GM23338 (cell line): Measurements from ENCODE around the gene UQCRC1. TPM values are rescaled to one million over a fixed set of nuclear protein-coding genes. Genes with fewer than 3 reads are reported as not detected.

ENCODE experiments used
- ATAC-seq: fragments of 200-7000 bp; cut with Tn5 transposase; 3 replicates; pipeline ENCODE4 v1.9.1; 2020
- DNase-seq: peaks from one replicate; pipeline ENCODE4 v3.0.0-alpha.2; 2015; ENCODE audit warnings: low spot score
- H2AFZ ChIP-seq: fragments of 200-600 bp; sonication (generic); 2 replicates; pipeline ENCODE4 v1.8.0; 2016; ENCODE audit warnings: antibody characterized with exemption, mild to moderate bottlenecking, moderate library complexity
- H3F3A ChIP-seq: fragments of 200-600 bp; sonication (generic); replicated peaks from 2 replicates; pipeline ENCODE4 v1.8.0; 2017; ENCODE audit warnings: antibody characterized with exemption, mixed run types, low read depth
- H3K27ac ChIP-seq: fragments of 200-600 bp; sonication (generic); 2 replicates; pipeline ENCODE4 v1.6.1; 2016; ENCODE audit warnings: low read depth
- H3K27me3 ChIP-seq: fragments of 200-600 bp; sonication (generic); 2 replicates; pipeline ENCODE4 v1.8.0; 2016; ENCODE audit warnings: mild to moderate bottlenecking, mixed run types, moderate library complexity; ENCODE audit not compliant: insufficient read depth
- H3K36me3 ChIP-seq: fragments of 200-600 bp; sonication (generic); 2 replicates; pipeline ENCODE4 v1.8.0; 2016; ENCODE audit warnings: mild to moderate bottlenecking; ENCODE audit not compliant: insufficient read depth
- H3K4me1 ChIP-seq: fragments of 200-600 bp; sonication (generic); 2 replicates; pipeline ENCODE4 v1.8.0; 2016; ENCODE audit warnings: mild to moderate bottlenecking, moderate library complexity; ENCODE audit not compliant: insufficient read depth
- H3K4me2 ChIP-seq: fragments of 200-600 bp; sonication (generic); 2 replicates; pipeline ENCODE4 v1.7.1; 2017; ENCODE audit warnings: mixed run types
- H3K4me3 ChIP-seq: fragments of 200-600 bp; sonication (generic); 2 replicates; pipeline ENCODE4 v1.6.1; 2016; ENCODE audit warnings: mixed run types
- H3K79me2 ChIP-seq: fragments of 200-600 bp; sonication (generic); replicated peaks from 2 replicates; pipeline ENCODE4 v1.8.0; 2017; ENCODE audit warnings: mild to moderate bottlenecking; ENCODE audit not compliant: insufficient read depth
- H3K9me2 ChIP-seq: fragments of 200-600 bp; sonication (generic); 2 replicates; pipeline ENCODE4 v1.8.0; 2017; ENCODE audit not compliant: insufficient read depth
- H4K20me1 ChIP-seq: fragments of 200-600 bp; sonication (generic); replicated peaks from 2 replicates; pipeline ENCODE4 v1.8.0; 2017; ENCODE audit warnings: mild to moderate bottlenecking; ENCODE audit not compliant: insufficient read depth
- H3K27ac Mint-ChIP-seq: 2 replicates; pipeline ENCODE4 v1.8.0; 2020; ENCODE audit warnings: inconsistent platforms, mild to moderate bottlenecking, moderate library complexity, mixed read lengths
- H3K27me3 Mint-ChIP-seq: 3 replicates; pipeline ENCODE4 v1.8.0; 2022; ENCODE audit warnings: low read depth, mild to moderate bottlenecking, moderate library complexity, mixed read lengths, inconsistent platforms; ENCODE audit not compliant: insufficient read depth, poor library complexity
- H3K36me3 Mint-ChIP-seq: 3 replicates; pipeline ENCODE4 v1.8.0; 2021; ENCODE audit warnings: low read depth, mild to moderate bottlenecking, inconsistent platforms, moderate library complexity, mixed read lengths
- H3K4me1 Mint-ChIP-seq: 3 replicates; pipeline ENCODE4 v1.8.0; 2020; ENCODE audit warnings: mild to moderate bottlenecking, inconsistent platforms, mixed read lengths
- H3K4me3 Mint-ChIP-seq: 3 replicates; pipeline ENCODE4 v1.8.0; 2021; ENCODE audit warnings: moderate library complexity, mild to moderate bottlenecking, inconsistent platforms, mixed read lengths
- H3K9me3 Mint-ChIP-seq: 3 replicates; pipeline ENCODE4 v1.8.0; 2020; ENCODE audit warnings: moderate library complexity, mild to moderate bottlenecking, inconsistent platforms, mixed read lengths
- CREB1 ChIP-seq: fragments of 250-450 bp; sonication (Bioruptor Pico); IDR thresholded peaks from 2 replicates; pipeline ENCODE4 v1.5.0; 2020; ENCODE audit warnings: low read depth, mild to moderate bottlenecking, moderate library complexity
- ETS1 ChIP-seq: IDR thresholded peaks from 2 replicates; pipeline ENCODE4 v1.6.1; 2016; ENCODE audit warnings: antibody characterized with exemption
- EZH2 ChIP-seq: fragments of 200-600 bp; sonication (generic); IDR thresholded peaks from one replicate; pipeline ENCODE4 v1.8.0; 2017; ENCODE audit warnings: antibody characterized with exemption, mild to moderate bottlenecking, low read depth; ENCODE audit not compliant: unreplicated experiment
- EZH2phosphoT487 ChIP-seq: fragments of 200-600 bp; sonication (generic); IDR thresholded peaks from one replicate; pipeline ENCODE4 v1.8.1; 2018; ENCODE audit warnings: antibody characterized with exemption; ENCODE audit not compliant: unreplicated experiment
- NANOG ChIP-seq: IDR thresholded peaks from 2 replicates; pipeline ENCODE4 v1.6.1; 2016; ENCODE audit warnings: antibody characterized with exemption, borderline replicate concordance
- POLR2AphosphoS5 ChIP-seq: IDR thresholded peaks from 2 replicates; pipeline ENCODE4 v1.6.1; 2016; ENCODE audit warnings: antibody characterized with exemption, low read depth
- REST ChIP-seq: IDR thresholded peaks from one replicate; pipeline ENCODE4 v1.6.1; 2018; ENCODE audit warnings: antibody characterized with exemption; ENCODE audit not compliant: unreplicated experiment
- STAT1 ChIP-seq: IDR thresholded peaks from one replicate; pipeline ENCODE4 v1.6.1; 2016; ENCODE audit warnings: antibody characterized with exemption; ENCODE audit not compliant: unreplicated experiment
- ZNF114 ChIP-seq: fragments of 250-450 bp; sonication (Bioruptor Pico); IDR thresholded peaks from 2 replicates; pipeline ENCODE4 v1.5.0; 2020; ENCODE audit warnings: mild to moderate bottlenecking, moderate library complexity
- ZNF331 ChIP-seq: fragments of 250-450 bp; sonication (Bioruptor Pico); IDR thresholded peaks from 2 replicates; pipeline ENCODE4 v1.5.0; 2020; ENCODE audit warnings: low read depth, mild to moderate bottlenecking, moderate library complexity
- polyA plus RNA-seq: library from polyadenylated mRNA; unstranded; fragments of >200 nt; fragmentation: Nextera tagmentation; extraction: Ambion mirVana; gene quantifications from 2 replicates; pipeline ENCODE4 v1.2.1, GENCODE V29; 2016
- total RNA-seq: library from RNA; depleted of rRNA; stranded (reverse); fragments of >200 nt; shearing (Covaris generic); gene quantifications from 2 replicates; pipeline ENCODE4 v1.2.3, GENCODE V29; 2014
- TF ChIP-seq, protein P1 (sequence below), 2 experiments: fragments of 200-600 bp in 1 of 2; sonication (generic) in 1 of 2; conservative IDR thresholded peaks; 2 replicates each; pipeline versions ENCODE4 v1.5.1 to v1.6.1; 2016 to 2017; ENCODE audit warnings: antibody characterized with exemption in 2 of 2, low read depth in 2 of 2, mild to moderate bottlenecking in 2 of 2, moderate library complexity in 1 of 2

The UQCRC1 gene
- total and polyA plus RNA-seq, 2 experiments from 2014 or later = 232 to 439 TPM

DNA sequence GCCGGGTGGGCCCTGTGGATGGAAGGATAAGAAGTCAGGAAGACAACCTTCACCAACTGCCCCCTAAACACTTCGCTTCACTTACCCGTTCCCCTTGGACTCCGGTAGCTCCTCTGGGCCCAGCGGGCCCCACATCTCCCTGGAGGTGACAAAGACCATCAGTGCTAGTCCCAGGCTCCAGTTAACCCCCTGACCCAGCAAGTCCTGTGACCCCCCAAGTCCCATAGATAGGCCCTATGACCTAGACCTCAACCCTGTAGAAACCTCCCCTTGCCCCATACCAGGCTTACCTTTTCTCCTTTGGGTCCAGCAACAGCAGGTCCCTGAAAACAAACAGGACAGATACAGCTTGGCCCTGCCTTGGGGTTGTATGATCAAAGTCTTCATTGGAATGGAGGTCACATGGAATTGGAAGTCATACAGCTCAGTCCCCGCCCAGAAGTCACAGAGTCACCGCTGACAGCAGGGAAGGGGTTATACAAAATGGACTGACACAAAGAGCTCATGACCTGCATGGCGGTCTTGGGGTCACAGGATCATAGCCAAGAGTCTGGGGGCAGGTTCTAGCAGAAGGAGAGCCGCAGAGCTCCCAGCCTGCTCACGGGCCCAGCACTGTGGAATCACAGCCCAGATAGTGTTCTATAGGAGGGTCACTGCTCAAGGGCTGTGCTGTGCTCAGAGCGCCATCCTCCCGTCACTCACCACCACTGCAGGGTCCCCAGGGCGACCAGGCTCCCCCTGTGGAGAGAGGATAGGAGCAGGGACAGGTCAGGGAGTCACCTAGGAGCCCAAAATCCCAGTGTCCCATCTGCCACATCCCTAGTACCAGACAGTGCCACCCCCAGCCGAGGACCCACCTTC, 27.6 kb downstream of the UQCRC1 start:
- no peaks in the 10 kb centered on the region for H3K27me3 ChIP-seq
- H3K36me3 ChIP-seq = no peaks in the 10 kb centered on the region
- no peak overlapping the region for H3K27ac ChIP-seq
- H3K4me1 Mint-ChIP-seq = no peaks in the 10 kb centered on the region
- ATAC-seq = no peak
- TF ChIP-seq CREB1 (CRISPR knock-in tag) (no peak), ZNF114 (CRISPR knock-in tag) (no peak), ZNF331 (no peak), ETS1 (no peak)
- TF ChIP-seq, protein P1, sequence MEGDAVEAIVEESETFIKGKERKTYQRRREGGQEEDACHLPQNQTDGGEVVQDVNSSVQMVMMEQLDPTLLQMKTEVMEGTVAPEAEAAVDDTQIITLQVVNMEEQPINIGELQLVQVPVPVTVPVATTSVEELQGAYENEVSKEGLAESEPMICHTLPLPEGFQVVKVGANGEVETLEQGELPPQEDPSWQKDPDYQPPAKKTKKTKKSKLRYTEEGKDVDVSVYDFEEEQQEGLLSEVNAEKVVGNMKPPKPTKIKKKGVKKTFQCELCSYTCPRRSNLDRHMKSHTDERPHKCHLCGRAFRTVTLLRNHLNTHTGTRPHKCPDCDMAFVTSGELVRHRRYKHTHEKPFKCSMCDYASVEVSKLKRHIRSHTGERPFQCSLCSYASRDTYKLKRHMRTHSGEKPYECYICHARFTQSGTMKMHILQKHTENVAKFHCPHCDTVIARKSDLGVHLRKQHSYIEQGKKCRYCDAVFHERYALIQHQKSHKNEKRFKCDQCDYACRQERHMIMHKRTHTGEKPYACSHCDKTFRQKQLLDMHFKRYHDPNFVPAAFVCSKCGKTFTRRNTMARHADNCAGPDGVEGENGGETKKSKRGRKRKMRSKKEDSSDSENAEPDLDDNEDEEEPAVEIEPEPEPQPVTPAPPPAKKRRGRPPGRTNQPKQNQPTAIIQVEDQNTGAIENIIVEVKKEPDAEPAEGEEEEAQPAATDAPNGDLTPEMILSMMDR (conservative IDR thresholded peaks at IDR 0.05; ENCODE audit: low read depth in 2 of 2) = peak in 1 of 2 experiments; percentile 23; a peak in 2 of 4 replicates
- no peak overlapping the region for H3K27ac Mint-ChIP-seq
- H2AFZ ChIP-seq = no peak overlapping the region
- H3K4me2 ChIP-seq = no peak overlapping the region
- peaks cover 4% of the 10 kb centered on the region; the same call in 2 of the 3 replicates for H3K36me3 Mint-ChIP-seq
- no peaks in the 10 kb centered on the region for H3K27me3 Mint-ChIP-seq
- H3K79me2 ChIP-seq = no peaks in the 10 kb centered on the region
- no peaks in the 10 kb centered on the region for H3K9me2 ChIP-seq
- H3K4me3 ChIP-seq = no peak overlapping the region
- H3F3A ChIP-seq = no peaks in the 10 kb centered on the region
- no peaks in the 10 kb centered on the region for H3K4me1 ChIP-seq
- H3K4me3 Mint-ChIP-seq = no peak overlapping the region
- DNase-seq = no peak
- H3K9me3 Mint-ChIP-seq = no peaks in the 10 kb centered on the region; the same call in 2 of the 3 replicates
- no peaks in the 10 kb centered on the region for H4K20me1 ChIP-seq

- no peaks in the 10 kb centered on the region for H3K36me3 ChIP-seq
- H4K20me1 ChIP-seq = no peaks in the 10 kb centered on the region
- H3K4me2 ChIP-seq = no peak overlapping the region
- no peak overlapping the region for H3K4me3 Mint-ChIP-seq
- H3K27me3 Mint-ChIP-seq = no peaks in the 10 kb centered on the region
- no peaks in the 10 kb centered on the region for H3K4me1 Mint-ChIP-seq
- H3K27ac Mint-ChIP-seq = no peak overlapping the region
- H3K79me2 ChIP-seq = no peaks in the 10 kb centered on the region
- H3K36me3 Mint-ChIP-seq = peaks cover 3% of the 10 kb centered on the region; the same call in 2 of the 3 replicates
- no peaks in the 10 kb centered on the region for H3K9me2 ChIP-seq
- DNase-seq (no peak), ATAC-seq (no peak)
- no peaks in the 10 kb centered on the region for H3F3A ChIP-seq
- H3K4me3 ChIP-seq = no peak overlapping the region
- H3K27me3 ChIP-seq = no peaks in the 10 kb centered on the region
- no peaks in the 10 kb centered on the region for H3K9me3 Mint-ChIP-seq
- no peak overlapping the region for H3K27ac ChIP-seq
- H3K4me1 ChIP-seq = no peaks in the 10 kb centered on the region
- H2AFZ ChIP-seq = no peak overlapping the region
- no peak for TF ChIP-seq EZH2
- TF ChIP-seq ETS1 = no peak
- TF ChIP-seq CREB1 (CRISPR knock-in tag) = no peak
- TF ChIP-seq, protein P1 (conservative IDR thresholded peaks at IDR 0.05; ENCODE audit: low read depth in 2 of 2) = no peak
- no peak for TF ChIP-seq POLR2AphosphoS5
- no peak for TF ChIP-seq ZNF331
- TF ChIP-seq STAT1 = no peak
- no peak for TF ChIP-seq REST
- no peak for TF ChIP-seq NANOG
- no peak for TF ChIP-seq EZH2phosphoT487
Observed at GRCh38 chr3:48576647-48577046, 32.8 kb downstream of the UQCRC1 start.
